GM23338 (cell line): ENCODE results near the gene NRIP1. TPM values are rescaled to one million over a fixed set of nuclear protein-coding genes. Genes with fewer than 3 reads are reported as not detected.

ENCODE experiments used
- ATAC-seq: fragments of 200-7000 bp; cut with Tn5 transposase; 3 replicates; pipeline ENCODE4 v1.9.1; 2020
- DNase-seq: peaks from one replicate; pipeline ENCODE4 v3.0.0-alpha.2; 2015; ENCODE audit warnings: low spot score
- H2AFZ ChIP-seq: fragments of 200-600 bp; sonication (generic); 2 replicates; pipeline ENCODE4 v1.8.0; 2016; ENCODE audit warnings: antibody characterized with exemption, mild to moderate bottlenecking, moderate library complexity
- H3F3A ChIP-seq: fragments of 200-600 bp; sonication (generic); replicated peaks from 2 replicates; pipeline ENCODE4 v1.8.0; 2017; ENCODE audit warnings: antibody characterized with exemption, mixed run types, low read depth
- H3K27ac ChIP-seq: fragments of 200-600 bp; sonication (generic); 2 replicates; pipeline ENCODE4 v1.6.1; 2016; ENCODE audit warnings: low read depth
- H3K27me3 ChIP-seq: fragments of 200-600 bp; sonication (generic); 2 replicates; pipeline ENCODE4 v1.8.0; 2016; ENCODE audit warnings: mild to moderate bottlenecking, mixed run types, moderate library complexity; ENCODE audit not compliant: insufficient read depth
- H3K36me3 ChIP-seq: fragments of 200-600 bp; sonication (generic); 2 replicates; pipeline ENCODE4 v1.8.0; 2016; ENCODE audit warnings: mild to moderate bottlenecking; ENCODE audit not compliant: insufficient read depth
- H3K4me1 ChIP-seq: fragments of 200-600 bp; sonication (generic); 2 replicates; pipeline ENCODE4 v1.8.0; 2016; ENCODE audit warnings: mild to moderate bottlenecking, moderate library complexity; ENCODE audit not compliant: insufficient read depth
- H3K4me2 ChIP-seq: fragments of 200-600 bp; sonication (generic); 2 replicates; pipeline ENCODE4 v1.7.1; 2017; ENCODE audit warnings: mixed run types
- H3K4me3 ChIP-seq: fragments of 200-600 bp; sonication (generic); 2 replicates; pipeline ENCODE4 v1.6.1; 2016; ENCODE audit warnings: mixed run types
- H3K79me2 ChIP-seq: fragments of 200-600 bp; sonication (generic); replicated peaks from 2 replicates; pipeline ENCODE4 v1.8.0; 2017; ENCODE audit warnings: mild to moderate bottlenecking; ENCODE audit not compliant: insufficient read depth
- H3K9me2 ChIP-seq: fragments of 200-600 bp; sonication (generic); 2 replicates; pipeline ENCODE4 v1.8.0; 2017; ENCODE audit not compliant: insufficient read depth
- H4K20me1 ChIP-seq: fragments of 200-600 bp; sonication (generic); replicated peaks from 2 replicates; pipeline ENCODE4 v1.8.0; 2017; ENCODE audit warnings: mild to moderate bottlenecking; ENCODE audit not compliant: insufficient read depth
- H3K27ac Mint-ChIP-seq: 2 replicates; pipeline ENCODE4 v1.8.0; 2020; ENCODE audit warnings: inconsistent platforms, mild to moderate bottlenecking, moderate library complexity, mixed read lengths
- H3K27me3 Mint-ChIP-seq: 3 replicates; pipeline ENCODE4 v1.8.0; 2022; ENCODE audit warnings: low read depth, mild to moderate bottlenecking, moderate library complexity, mixed read lengths, inconsistent platforms; ENCODE audit not compliant: insufficient read depth, poor library complexity
- H3K36me3 Mint-ChIP-seq: 3 replicates; pipeline ENCODE4 v1.8.0; 2021; ENCODE audit warnings: low read depth, mild to moderate bottlenecking, inconsistent platforms, moderate library complexity, mixed read lengths
- H3K4me1 Mint-ChIP-seq: 3 replicates; pipeline ENCODE4 v1.8.0; 2020; ENCODE audit warnings: mild to moderate bottlenecking, inconsistent platforms, mixed read lengths
- H3K4me3 Mint-ChIP-seq: 3 replicates; pipeline ENCODE4 v1.8.0; 2021; ENCODE audit warnings: moderate library complexity, mild to moderate bottlenecking, inconsistent platforms, mixed read lengths
- H3K9me3 Mint-ChIP-seq: 3 replicates; pipeline ENCODE4 v1.8.0; 2020; ENCODE audit warnings: moderate library complexity, mild to moderate bottlenecking, inconsistent platforms, mixed read lengths
- CREB1 ChIP-seq: fragments of 250-450 bp; sonication (Bioruptor Pico); IDR thresholded peaks from 2 replicates; pipeline ENCODE4 v1.5.0; 2020; ENCODE audit warnings: low read depth, mild to moderate bottlenecking, moderate library complexity
- EZH2 ChIP-seq: fragments of 200-600 bp; sonication (generic); IDR thresholded peaks from one replicate; pipeline ENCODE4 v1.8.0; 2017; ENCODE audit warnings: antibody characterized with exemption, mild to moderate bottlenecking, low read depth; ENCODE audit not compliant: unreplicated experiment
- EZH2phosphoT487 ChIP-seq: fragments of 200-600 bp; sonication (generic); IDR thresholded peaks from one replicate; pipeline ENCODE4 v1.8.1; 2018; ENCODE audit warnings: antibody characterized with exemption; ENCODE audit not compliant: unreplicated experiment
- JUNB ChIP-seq: IDR thresholded peaks from one replicate; pipeline ENCODE4 v1.6.1; 2016; ENCODE audit warnings: antibody characterized with exemption; ENCODE audit not compliant: unreplicated experiment
- POLR2AphosphoS5 ChIP-seq: IDR thresholded peaks from 2 replicates; pipeline ENCODE4 v1.6.1; 2016; ENCODE audit warnings: antibody characterized with exemption, low read depth
- STAT1 ChIP-seq: IDR thresholded peaks from one replicate; pipeline ENCODE4 v1.6.1; 2016; ENCODE audit warnings: antibody characterized with exemption; ENCODE audit not compliant: unreplicated experiment
- ZNF114 ChIP-seq: fragments of 250-450 bp; sonication (Bioruptor Pico); IDR thresholded peaks from 2 replicates; pipeline ENCODE4 v1.5.0; 2020; ENCODE audit warnings: mild to moderate bottlenecking, moderate library complexity
- polyA plus RNA-seq: library from polyadenylated mRNA; unstranded; fragments of >200 nt; fragmentation: Nextera tagmentation; extraction: Ambion mirVana; gene quantifications from 2 replicates; pipeline ENCODE4 v1.2.1, GENCODE V29; 2016
- total RNA-seq: library from RNA; depleted of rRNA; stranded (reverse); fragments of >200 nt; shearing (Covaris generic); gene quantifications from 2 replicates; pipeline ENCODE4 v1.2.3, GENCODE V29; 2014
- TF ChIP-seq, protein P1 (sequence below): IDR thresholded peaks from one replicate; pipeline ENCODE4 v1.6.1; 2018; ENCODE audit warnings: antibody characterized with exemption; ENCODE audit not compliant: unreplicated experiment
- TF ChIP-seq, protein P2 (sequence below): IDR thresholded peaks from 2 replicates; pipeline ENCODE4 v1.6.1; 2016; ENCODE audit warnings: antibody characterized with exemption

The NRIP1 gene
- total and polyA plus RNA-seq, 2 experiments from 2014 or later, result 3.0 to 9.0 TPM

DNA sequence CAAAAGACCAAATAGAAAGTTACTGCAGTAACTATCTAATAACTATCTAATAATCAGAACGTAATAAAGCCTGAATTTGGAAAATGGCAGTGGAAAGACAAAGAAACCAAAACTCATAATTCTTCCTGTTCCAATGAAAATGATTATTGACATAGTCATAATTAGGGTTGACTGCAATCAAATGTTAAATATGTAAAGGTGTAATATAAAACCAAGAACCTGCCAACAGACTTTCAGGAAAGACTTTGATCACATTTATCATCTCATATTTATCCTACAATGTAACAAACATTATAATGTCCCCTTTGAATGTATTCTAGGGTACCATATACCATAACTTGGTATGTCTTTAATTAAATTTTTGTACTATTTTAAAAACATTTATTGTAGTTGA lies 26.9 kb downstream of the NRIP1 start (continued):
- TF ChIP-seq, protein P1, sequence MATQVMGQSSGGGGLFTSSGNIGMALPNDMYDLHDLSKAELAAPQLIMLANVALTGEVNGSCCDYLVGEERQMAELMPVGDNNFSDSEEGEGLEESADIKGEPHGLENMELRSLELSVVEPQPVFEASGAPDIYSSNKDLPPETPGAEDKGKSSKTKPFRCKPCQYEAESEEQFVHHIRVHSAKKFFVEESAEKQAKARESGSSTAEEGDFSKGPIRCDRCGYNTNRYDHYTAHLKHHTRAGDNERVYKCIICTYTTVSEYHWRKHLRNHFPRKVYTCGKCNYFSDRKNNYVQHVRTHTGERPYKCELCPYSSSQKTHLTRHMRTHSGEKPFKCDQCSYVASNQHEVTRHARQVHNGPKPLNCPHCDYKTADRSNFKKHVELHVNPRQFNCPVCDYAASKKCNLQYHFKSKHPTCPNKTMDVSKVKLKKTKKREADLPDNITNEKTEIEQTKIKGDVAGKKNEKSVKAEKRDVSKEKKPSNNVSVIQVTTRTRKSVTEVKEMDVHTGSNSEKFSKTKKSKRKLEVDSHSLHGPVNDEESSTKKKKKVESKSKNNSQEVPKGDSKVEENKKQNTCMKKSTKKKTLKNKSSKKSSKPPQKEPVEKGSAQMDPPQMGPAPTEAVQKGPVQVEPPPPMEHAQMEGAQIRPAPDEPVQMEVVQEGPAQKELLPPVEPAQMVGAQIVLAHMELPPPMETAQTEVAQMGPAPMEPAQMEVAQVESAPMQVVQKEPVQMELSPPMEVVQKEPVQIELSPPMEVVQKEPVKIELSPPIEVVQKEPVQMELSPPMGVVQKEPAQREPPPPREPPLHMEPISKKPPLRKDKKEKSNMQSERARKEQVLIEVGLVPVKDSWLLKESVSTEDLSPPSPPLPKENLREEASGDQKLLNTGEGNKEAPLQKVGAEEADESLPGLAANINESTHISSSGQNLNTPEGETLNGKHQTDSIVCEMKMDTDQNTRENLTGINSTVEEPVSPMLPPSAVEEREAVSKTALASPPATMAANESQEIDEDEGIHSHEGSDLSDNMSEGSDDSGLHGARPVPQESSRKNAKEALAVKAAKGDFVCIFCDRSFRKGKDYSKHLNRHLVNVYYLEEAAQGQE, result no peak
- TF ChIP-seq STAT1 (no peak), CREB1 (CRISPR knock-in tag) (no peak)

DNA sequence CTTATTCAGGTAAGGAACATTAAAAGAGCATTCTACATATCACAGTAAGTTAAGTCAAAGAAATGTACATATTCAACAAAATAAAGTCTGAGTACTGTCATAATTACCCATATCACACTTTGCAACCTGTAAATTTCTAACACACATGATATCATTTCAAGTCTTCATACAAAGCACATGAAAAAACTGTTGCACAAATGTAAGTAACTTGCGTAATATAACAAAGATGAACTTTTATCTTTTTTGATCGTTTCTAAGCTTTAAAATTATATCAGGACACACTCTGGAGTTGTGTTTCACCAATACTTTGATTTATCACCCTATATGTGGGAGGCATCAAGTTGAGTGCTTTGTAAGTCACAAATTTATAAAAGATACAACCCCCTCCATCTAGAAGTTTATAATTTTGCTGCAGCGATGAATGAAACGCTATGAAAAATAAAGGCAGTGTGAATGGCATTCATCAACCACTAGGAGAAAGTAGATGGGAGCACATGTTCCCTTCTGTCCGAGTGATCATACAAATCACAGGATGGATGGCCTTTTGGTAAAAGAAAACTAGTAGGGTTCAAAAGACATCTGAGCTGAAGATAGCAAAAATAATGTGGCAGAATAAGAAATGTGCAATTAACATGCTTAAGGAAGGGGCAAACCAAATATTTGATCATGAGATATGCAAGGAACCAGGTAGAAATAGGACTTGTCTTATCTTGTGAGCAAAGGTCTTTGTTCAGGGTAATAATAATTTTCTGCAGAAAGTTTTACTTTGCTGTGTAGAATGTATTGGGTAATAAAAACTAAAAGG lies 27.5 kb downstream of the NRIP1 start:
- no peak overlapping the region for H3K4me3 Mint-ChIP-seq
- H3K9me2 ChIP-seq, result no peaks in the 10 kb centered on the region
- no peak overlapping the region for H2AFZ ChIP-seq
- H3K4me1 Mint-ChIP-seq, result peaks cover 6% of the 10 kb centered on the region; the same call in 2 of the 3 replicates
- H3K27ac Mint-ChIP-seq, result no peak overlapping the region
- H3K4me1 ChIP-seq, result peaks cover 8% of the 10 kb centered on the region
- no peaks in the 10 kb centered on the region for H4K20me1 ChIP-seq
- no peaks in the 10 kb centered on the region for H3K36me3 ChIP-seq
- H3K4me3 ChIP-seq, result no peak overlapping the region
- no peak overlapping the region for H3K27ac ChIP-seq
- no peak overlapping the region for H3K4me2 ChIP-seq
- ATAC-seq, result no peak
- no peaks in the 10 kb centered on the region for H3K27me3 Mint-ChIP-seq
- H3K9me3 Mint-ChIP-seq, result no peaks in the 10 kb centered on the region
- peaks cover under 1% of the 10 kb centered on the region; the same call in 1 of the 3 replicates for H3K36me3 Mint-ChIP-seq
- no peak for DNase-seq
- H3K27me3 ChIP-seq, result no peaks in the 10 kb centered on the region
- H3K79me2 ChIP-seq, result no peaks in the 10 kb centered on the region; the same call in 1 of the 2 replicates
- H3F3A ChIP-seq, result no peaks in the 10 kb centered on the region
- TF ChIP-seq JUNB (no peak), EZH2phosphoT487 (no peak), EZH2 (no peak), CREB1 (CRISPR knock-in tag) (no peak), ZNF114 (no peak), POLR2AphosphoS5 (no peak), STAT1 (no peak)
- TF ChIP-seq, protein P1, result no peak
- TF ChIP-seq, protein P2, sequence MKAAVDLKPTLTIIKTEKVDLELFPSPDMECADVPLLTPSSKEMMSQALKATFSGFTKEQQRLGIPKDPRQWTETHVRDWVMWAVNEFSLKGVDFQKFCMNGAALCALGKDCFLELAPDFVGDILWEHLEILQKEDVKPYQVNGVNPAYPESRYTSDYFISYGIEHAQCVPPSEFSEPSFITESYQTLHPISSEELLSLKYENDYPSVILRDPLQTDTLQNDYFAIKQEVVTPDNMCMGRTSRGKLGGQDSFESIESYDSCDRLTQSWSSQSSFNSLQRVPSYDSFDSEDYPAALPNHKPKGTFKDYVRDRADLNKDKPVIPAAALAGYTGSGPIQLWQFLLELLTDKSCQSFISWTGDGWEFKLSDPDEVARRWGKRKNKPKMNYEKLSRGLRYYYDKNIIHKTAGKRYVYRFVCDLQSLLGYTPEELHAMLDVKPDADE, result no peak
